Measurements from ENCODE around the gene TNFRSF18. TPM values are rescaled to one million over a fixed set of nuclear protein-coding genes. Genes with fewer than 3 reads are reported as not detected.

Gene TNFRSF18
- total RNA-seq, 1 experiment from 2014 or later, result 6.9 TPM

- TF ChIP-seq EZH2 (IDR thresholded peaks at IDR 0.05; ENCODE audit: low read depth), result no peak
- TF ChIP-seq, protein P1, sequence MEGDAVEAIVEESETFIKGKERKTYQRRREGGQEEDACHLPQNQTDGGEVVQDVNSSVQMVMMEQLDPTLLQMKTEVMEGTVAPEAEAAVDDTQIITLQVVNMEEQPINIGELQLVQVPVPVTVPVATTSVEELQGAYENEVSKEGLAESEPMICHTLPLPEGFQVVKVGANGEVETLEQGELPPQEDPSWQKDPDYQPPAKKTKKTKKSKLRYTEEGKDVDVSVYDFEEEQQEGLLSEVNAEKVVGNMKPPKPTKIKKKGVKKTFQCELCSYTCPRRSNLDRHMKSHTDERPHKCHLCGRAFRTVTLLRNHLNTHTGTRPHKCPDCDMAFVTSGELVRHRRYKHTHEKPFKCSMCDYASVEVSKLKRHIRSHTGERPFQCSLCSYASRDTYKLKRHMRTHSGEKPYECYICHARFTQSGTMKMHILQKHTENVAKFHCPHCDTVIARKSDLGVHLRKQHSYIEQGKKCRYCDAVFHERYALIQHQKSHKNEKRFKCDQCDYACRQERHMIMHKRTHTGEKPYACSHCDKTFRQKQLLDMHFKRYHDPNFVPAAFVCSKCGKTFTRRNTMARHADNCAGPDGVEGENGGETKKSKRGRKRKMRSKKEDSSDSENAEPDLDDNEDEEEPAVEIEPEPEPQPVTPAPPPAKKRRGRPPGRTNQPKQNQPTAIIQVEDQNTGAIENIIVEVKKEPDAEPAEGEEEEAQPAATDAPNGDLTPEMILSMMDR (conservative IDR thresholded peaks at IDR 0.05), result no peak
- no TSS peak for BruUV-seq (replicated peaks)
- Histone ChIP-seq H3K4me3 (no peak overlapping the region), H4K20me1 (ENCODE audit: insufficient read depth) (peaks cover 33% of the 10 kb centered on the region), H2AFZ (no peak overlapping the region), H3K4me2 (no peak overlapping the region), H3K9me3 (ENCODE audit: insufficient read depth, low read depth) (no peaks in the 10 kb centered on the region), H3K36me3 (ENCODE audit: low read depth) (no peaks in the 10 kb centered on the region), H3F3A (ENCODE audit: insufficient read depth, low read depth) (peaks cover 9% of the 10 kb centered on the region; the same call in 1 of the 2 replicates), H3K79me2 (ENCODE audit: low read depth) (peaks cover 66% of the 10 kb centered on the region), H3K4me1 (replicated peaks; ENCODE audit: insufficient read depth) (peaks cover 22% of the 10 kb centered on the region), H3K27me3 (ENCODE audit: insufficient read depth, low read depth) (no peaks in the 10 kb centered on the region), H3K9me2 (ENCODE audit: insufficient read depth) (no peaks in the 10 kb centered on the region), H3K27ac (no peak overlapping the region)
- ChIA-PET POLR2A (ENCODE audit: unreplicated experiment) (no interaction called here), CTCF (no interaction called here)
- DNase-seq, result no peak
- intact Hi-C loops (cut with micrococcal nuclease; ENCODE audit: unreplicated experiment), result no loop called here
Observed at GRCh38 chr1:1228596-1229321, 22.4 kb upstream of the TNFRSF18 start.

DNA sequence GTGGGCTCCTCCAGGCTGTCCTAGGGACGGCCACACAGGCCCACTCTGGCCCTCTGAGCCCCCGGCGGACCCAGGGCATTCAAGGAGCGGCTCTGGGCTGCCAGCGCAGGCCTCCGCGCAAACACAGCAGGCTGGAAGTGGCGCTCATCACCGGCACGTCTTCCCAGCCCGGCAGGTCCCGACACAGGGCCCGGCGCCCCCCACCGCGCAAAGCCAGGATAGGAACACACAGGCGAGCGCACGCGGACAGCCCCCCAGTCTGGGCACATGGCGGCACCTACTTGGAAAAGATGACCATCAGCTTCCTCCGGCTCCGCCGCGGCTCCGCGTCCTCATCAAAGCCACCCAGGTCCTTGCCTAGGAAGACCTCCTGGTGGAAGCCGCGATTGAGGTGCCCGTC, 21.8 kb upstream of the TNFRSF18 start:
- Histone ChIP-seq H4K20me1 (ENCODE audit: insufficient read depth) (peaks cover 30% of the 10 kb centered on the region), H3K36me3 (ENCODE audit: low read depth) (no peaks in the 10 kb centered on the region; the same call in 1 of the 2 replicates), H3K9me3 (ENCODE audit: insufficient read depth, low read depth) (no peaks in the 10 kb centered on the region), H2AFZ (no peak overlapping the region), H3F3A (ENCODE audit: insufficient read depth, low read depth) (peaks cover 5% of the 10 kb centered on the region; the same call in 1 of the 2 replicates), H3K9me2 (ENCODE audit: insufficient read depth) (no peaks in the 10 kb centered on the region), H3K27ac (no peak overlapping the region), H3K79me2 (ENCODE audit: low read depth) (peaks cover 60% of the 10 kb centered on the region), H3K4me1 (replicated peaks; ENCODE audit: insufficient read depth) (peaks cover 16% of the 10 kb centered on the region), H3K4me3 (no peak overlapping the region), H3K4me2 (no peak overlapping the region), H3K27me3 (ENCODE audit: insufficient read depth, low read depth) (no peaks in the 10 kb centered on the region)
- intact Hi-C loops (cut with micrococcal nuclease; ENCODE audit: unreplicated experiment), result no loop called here
- ChIA-PET CTCF (no interaction called here), POLR2A (ENCODE audit: unreplicated experiment) (no interaction called here)
- no TSS peak for BruUV-seq (replicated peaks)
- TF ChIP-seq, protein P1 (conservative IDR thresholded peaks at IDR 0.05), result no peak
- TF ChIP-seq EZH2 (IDR thresholded peaks at IDR 0.05; ENCODE audit: low read depth), result no peak
- DNase-seq, result no peak

- Histone ChIP-seq H4K20me1 (ENCODE audit: insufficient read depth) (peaks cover 30% of the 10 kb centered on the region), H2AFZ (no peak overlapping the region), H3K4me2 (no peak overlapping the region), H3K4me1 (replicated peaks; ENCODE audit: insufficient read depth) (peaks cover 11% of the 10 kb centered on the region), H3K36me3 (ENCODE audit: low read depth) (no peaks in the 10 kb centered on the region; the same call in 1 of the 2 replicates), H3K27me3 (ENCODE audit: insufficient read depth, low read depth) (no peaks in the 10 kb centered on the region), H3F3A (ENCODE audit: insufficient read depth, low read depth) (peaks cover 5% of the 10 kb centered on the region; the same call in 1 of the 2 replicates), H3K27ac (no peak overlapping the region), H3K79me2 (ENCODE audit: low read depth) (peaks cover 55% of the 10 kb centered on the region), H3K9me3 (ENCODE audit: insufficient read depth, low read depth) (no peaks in the 10 kb centered on the region), H3K4me3 (no peak overlapping the region), H3K9me2 (ENCODE audit: insufficient read depth) (no peaks in the 10 kb centered on the region)
- ChIA-PET CTCF (no interaction called here), POLR2A (ENCODE audit: unreplicated experiment) (no interaction called here)
- TF ChIP-seq EZH2 (IDR thresholded peaks at IDR 0.05; ENCODE audit: low read depth), result no peak
- TF ChIP-seq, protein P1 (conservative IDR thresholded peaks at IDR 0.05), result no peak
- no peak for DNase-seq
- no TSS peak for BruUV-seq (replicated peaks)
- intact Hi-C loops (cut with micrococcal nuclease; ENCODE audit: unreplicated experiment), result no loop called here
Observed at GRCh38 chr1:1227386-1227785, 21.0 kb upstream of the TNFRSF18 start.

Data from PC-9 (cell line).